NCI-H1092 (cell line): ENCODE measurements around the gene SP3.
A peak's percentile ranks its signal among the peaks of the same experiment; 100 is the strongest.

Experiments
- DNase-seq: peaks from one replicate; lab custom pipeline; 2025; lab: John Stamatoyannopoulos, UW

The SP3 gene

DNA sequence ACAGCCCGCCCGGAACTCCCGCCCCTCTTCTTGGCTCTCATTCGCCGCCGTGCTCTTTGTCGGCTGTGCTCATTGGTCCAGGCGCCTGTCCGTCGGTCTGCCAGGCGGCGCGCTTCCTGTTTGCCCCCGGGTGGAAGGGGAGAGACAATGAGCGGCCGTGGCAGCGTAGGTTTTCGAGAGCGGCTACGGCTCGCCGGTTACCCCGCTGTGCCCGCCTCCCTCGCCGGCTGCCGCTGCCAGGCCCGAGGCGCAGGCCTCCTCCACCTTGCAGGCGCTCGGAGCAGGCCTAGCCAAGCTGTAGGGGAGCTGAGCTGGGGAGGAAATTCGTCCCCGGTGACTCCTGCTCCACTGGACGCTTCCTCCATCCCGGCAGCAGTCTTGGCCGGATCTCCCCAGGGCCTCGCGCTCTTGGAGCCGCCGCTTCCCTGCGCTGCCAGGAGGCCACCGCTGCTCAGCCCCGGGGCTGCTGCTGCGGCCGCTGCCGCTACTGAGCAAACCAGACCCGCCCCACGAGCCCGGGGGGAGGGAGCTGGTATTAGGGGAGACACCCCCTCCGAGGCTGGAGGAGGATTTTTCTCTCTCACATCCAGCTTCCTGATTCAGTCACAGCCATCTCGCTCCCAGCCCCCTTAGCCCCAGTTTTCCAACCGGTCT, at the start of gene SP3:
SP3 (minus strand) TSS at position 2 of the 654 bp plus-strand sequence. CDS start 202 bp downstream, outside the sequence.
- peak; percentile 93 for DNase-seq

DNA sequence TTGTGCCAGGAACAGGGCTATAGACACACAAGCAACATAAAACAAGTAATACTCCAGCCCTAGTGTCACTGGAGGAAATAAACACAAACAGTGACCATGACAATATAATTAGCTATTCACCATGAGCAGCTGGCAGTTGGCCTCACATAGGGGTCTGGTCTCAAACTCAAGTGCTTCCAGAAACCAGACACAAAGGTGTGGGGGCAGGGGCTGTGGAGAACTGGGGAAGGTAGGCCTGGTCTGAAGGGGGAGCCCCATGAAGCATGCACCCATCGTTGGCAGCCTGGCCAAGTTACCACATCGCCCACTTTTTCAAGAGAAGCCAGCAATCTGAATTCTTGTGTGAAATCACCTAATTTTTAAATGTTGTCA, 49.5 kb upstream of the SP3 start:
- DNase-seq: peak; percentile 19

DNA sequence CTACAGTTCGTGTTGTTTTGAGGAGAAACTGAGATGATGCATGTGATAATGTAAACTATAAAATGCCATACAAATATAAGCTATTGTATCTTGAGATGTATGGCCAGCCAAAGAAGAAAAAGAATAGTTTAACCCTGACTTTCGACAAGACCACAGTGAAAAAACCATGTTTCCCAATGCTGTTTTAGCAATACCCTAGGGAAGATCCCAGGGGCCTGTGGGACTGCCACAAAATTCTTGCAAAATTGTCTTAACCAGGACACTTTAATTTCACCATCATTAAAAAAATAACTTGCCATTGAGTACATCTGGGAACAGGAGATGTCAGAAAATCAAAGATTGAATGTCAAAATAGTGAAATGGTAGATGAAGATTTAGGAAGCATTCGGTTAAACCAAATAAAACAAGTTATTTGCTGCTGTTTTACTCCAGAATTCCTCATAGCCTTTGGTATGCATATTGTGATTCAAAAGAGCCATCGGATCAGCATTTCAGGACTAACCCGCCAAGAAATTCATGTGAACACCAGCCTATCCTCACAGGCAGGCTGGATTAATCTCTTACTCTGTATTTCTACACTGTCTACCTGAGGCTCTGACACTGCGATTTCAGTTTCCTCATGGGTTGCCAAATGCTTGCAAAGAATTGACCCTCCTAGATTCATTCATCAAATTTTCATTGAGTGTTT, 49.0 kb upstream of the SP3 start:
- DNase-seq: no peak

DNA sequence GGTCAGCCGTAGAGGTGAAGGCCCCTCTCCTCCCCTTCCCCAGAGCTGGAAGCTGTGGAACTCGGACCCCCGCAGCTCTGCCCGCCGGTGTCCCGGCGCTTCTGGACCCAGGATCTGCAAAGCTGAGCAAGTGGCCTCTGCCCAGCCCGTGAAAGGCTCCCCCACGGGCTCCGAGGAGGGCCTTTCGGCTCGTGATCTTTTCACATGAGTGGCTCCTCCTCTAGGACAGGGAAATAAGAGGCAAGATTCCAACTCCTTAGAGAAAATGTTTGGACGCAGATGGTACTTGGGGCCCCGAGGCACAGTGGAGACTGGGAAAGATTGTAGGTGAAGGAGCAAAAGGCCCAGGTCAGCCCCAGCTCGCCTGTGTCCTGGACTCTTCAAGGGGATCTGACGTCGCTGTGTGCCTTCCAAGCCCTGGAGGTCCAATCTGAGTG, 48.2 kb upstream of the SP3 start:
- no peak for DNase-seq

DNA sequence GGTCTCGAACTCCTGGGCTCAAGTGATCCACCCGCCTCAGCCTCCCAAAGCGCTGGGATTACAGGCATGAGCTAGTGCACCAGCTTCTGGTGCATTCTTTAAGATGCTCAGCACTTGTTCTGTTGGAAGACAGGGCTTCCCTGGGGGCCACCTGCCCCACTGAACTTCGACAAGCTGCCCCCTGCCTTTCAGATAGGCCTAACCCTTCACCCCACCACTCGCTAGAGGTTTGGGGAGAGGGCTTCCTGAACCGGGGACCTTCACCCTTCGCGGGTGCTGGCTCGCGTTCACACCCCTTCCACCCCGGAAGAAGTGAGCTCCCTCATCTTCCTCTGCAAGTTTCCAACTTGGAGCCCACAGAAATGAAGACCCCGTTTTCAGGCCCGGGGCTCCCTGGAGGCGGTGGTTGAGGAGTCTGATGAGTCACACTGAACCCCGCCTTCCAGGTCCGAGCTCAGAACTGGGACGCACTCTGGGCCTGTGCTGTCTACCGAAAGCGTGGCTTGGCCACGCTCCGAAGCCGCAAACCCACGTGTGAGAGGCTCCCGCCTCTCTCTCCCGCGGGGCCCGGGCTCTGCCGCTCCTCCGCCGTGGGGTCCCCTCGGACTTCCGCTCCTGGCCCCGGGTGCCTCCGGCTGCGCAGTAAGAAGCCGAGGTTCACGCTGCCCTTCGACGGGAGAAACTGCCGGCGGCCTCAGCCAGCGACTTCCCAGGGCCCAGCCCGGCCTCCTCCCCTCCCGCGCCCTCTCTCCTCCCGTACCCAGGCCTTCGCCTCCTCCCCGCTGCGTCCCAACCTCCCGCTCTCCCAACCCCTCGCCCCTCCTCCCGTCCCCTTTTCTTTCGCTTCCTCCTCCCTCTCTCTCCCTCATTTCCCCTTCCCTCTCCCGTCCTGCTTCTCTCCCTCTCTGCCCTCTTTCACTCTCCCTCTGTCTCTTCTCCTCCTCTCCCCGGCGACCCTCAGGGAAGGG, 47.5 kb upstream of the SP3 start:
- no peak for DNase-seq

DNA sequence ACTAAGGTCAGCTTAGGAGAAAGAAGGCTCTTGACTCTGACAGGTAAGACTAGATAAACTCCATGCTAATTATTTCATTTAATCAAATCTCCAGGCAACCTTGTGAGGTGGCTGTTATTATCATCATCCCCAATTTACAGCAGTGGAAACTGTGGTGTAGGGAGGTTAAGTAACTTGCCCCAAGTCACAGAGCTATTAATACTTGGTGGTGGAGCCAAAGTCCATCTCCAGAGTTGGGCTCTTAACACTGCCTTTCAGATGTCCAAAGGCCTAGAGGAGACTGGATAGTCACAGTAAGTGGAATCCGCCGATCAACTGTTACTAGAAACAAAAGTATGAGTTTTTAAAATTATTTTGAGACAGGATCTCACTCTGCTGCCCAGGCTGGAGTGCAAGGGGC, 46.6 kb upstream of the SP3 start:
- DNase-seq: no peak

DNA sequence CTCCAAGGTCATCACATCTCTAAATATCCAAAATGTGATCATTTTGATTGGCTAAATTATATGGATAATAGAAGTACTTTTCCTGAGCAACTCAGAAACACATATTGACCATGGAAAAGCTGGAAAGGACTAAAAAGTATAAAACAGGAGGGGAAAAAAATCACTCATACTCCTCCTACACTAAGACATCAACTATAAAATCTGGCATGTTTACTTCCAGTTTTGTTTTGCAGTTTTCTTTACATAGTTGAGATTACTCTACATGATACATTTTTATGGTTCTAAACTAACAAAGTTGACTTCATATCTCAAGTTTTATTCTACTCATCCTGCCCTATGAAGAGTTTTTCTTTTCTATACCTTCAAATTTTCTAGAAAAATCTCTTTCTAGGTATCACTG, 46.0 kb upstream of the SP3 start:
- no peak for DNase-seq

DNA sequence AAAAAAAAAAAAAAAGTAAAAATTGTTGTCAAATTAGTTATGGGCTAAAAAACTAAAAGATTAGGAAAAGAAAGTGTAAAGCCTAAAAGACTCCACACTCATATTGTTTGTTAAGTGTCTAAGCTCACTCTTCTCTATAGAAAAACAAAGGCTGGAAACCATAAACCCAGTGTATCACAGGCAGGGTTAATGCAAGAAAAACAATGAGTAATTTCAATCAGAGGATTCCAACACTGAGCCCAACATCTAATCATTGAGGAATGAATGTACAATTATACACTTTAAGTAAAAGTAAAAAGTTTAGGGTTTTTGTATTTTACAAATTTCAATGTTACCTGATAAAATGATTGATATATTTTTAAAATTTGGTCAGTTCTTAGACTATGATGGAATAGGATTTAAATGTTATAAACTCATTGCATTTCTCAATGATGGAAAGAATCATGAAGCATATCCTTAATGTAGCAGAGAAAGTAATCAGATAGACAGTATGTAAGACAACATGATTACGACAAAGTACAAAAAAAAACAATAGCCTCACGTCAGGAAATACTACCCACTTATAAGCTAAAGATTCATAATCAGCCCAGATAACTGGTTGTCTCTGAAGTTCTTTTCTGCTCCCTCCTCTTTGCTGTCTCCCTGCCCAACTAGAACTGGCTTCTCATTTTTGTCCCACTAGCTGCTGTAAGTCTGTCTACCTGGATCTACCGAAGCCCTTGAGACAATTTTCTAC, 44.5 kb upstream of the SP3 start:
- no peak for DNase-seq

DNA sequence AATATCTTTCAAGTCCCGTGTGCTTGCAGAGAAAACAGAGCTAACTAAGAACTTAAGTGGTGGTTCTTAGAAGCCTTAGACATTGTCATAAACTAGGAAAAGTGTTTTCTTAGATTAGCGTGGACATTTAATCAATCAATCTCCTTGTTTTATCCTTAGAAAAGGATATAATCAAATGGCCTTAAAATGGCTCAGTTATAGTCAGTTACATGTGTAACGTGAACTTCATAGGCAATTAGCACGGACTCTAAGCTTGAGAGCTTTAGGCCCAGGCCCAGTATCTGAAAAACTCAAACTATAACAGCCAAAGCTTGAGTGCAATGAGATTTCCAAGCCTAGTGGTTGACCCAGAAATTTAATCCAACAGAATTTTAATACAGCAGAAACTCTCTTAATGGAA, 43.5 kb upstream of the SP3 start:
- no peak for DNase-seq

DNA sequence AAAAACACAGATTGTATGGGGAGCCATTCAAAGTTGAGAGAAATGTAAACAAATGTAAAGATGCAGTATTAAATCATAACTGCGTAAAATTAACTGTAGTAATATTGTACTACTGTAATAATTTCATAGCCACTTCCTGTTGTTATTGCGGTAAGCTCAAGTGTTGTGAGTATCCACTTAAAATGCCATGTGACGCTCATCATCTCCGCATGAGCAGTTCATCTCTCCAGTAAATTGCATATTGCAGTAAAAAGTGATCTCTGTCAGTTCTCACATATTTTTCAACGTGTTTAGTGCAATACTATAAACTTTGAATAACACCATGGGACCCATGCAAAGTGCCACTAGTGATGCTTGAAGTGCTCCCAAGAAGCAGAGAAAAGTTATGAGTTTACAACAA, 41.8 kb upstream of the SP3 start:
- DNase-seq: no peak

DNA sequence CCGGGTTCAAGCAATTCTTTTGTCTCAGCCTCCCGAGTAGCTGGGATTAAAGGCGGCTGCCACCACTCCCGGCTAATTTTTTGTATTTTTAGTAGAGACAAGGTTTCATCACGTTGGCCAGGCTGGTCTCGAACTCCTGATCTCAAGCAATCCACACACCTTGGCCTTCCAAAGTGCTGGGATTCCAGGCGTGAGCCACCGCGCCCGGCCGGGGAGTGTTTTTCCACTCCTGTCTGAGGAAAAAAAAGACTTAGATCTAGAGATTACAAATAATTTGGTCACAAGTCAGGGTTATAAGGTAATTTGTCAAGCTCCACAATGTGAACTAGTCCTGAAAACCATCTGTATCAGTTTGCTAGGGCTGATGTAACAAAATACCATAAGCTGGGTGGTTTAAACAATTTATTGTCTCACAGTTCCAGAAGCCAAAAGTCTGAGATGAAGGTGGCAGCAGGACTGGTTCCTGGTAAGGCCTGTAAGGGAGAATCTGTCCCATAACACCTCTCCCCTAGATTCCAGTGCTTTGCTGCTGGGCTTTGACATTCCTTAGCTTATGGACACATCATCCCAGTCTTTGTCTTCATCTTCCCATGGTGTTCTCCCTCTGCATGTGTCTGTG, 40.7 kb upstream of the SP3 start:
- DNase-seq: no peak

DNA sequence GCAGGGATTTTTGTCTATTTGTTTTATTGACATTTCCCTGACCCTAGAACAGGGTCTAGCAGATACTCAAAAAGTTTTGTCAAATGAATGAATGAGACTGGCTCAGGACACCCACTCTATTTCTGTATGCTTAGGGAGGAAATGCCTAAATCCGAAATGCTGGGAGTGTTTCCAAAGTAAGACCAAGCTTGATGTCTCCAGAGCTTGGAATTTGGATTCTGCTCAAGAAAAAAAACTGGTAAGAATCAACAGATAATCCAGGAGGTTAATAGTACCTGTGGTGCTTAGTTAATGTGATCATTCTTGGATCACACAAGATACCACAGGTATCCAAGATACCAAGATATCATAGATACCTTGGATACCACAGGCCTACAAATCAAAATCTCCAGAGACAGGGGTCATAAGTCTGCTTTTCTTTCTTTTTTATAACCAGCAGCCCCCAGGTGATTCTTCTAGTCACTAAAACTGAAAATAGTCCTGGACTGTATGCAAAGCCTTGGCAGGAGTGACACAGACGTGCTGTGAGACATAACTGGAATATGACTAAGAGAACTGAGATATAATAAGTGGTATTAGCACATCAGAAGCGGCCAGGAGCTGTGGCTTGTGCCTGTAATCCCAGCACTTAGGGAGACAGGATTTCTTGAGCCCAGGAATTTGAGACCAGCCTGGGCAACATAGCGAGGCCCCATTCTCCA, 39.9 kb upstream of the SP3 start:
- DNase-seq: no peak

DNA sequence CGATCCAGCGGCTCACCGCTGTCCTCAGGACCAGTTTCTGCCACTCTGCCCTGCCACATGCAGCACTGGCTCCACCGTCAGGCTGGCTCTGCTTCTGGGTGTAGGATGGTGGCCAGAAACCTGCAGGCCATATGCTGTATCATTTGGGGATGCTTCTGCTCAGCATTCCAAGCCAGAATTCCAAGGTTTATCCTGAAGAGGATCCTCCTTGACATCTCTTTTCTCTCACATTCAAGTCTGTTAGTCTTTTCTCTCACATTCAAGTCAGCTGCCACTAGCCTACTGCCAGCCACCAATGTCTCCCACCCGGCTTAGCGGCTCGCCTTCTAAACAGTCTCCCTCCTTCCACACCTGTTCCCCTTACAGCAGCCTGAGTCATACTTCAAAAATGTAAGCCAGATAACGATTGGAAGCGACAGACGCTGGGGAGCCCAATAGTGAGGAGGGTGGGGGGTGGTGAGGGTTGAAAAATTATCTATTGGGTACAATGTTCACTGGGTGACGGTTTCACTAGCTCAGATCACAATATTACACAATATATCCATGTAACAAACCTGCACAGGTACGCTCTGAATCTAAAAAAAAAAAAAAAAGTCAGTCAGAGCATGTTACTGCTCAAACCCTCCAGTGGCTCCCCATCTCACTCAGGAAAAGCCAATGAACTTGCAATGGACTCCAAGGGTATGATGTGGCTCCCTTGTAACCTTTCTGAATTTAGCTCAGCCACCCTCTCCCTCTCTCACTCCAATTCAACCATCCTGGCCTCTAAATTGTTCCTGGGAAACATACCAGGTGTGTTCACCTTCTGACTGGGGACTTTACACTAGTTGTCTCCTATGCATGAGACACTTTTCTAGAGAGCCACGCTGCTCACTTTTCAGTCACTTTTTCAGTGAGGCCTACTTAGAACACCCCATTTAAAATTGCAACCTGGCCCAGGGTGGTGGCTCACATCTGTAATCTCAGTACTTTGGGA, 38.8 kb upstream of the SP3 start:
- DNase-seq: no peak

DNA sequence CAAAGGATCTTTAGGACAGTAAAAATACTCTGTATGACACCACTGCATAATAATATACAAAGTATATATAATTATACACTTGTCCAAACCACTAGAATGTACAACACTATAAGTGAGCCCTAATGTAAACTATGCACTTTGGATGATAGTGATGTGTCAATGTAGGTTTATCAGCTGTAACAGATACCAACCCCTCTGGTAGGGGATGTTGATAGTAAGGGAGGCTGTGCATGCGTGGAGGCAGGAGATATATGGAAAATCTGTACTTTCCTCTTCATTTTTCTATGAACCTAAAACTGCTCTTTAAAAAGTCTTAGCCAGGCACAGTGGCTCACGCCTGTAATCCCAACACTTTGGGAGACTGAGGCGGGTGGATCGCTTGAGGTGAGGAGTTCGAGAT, 37.5 kb upstream of the SP3 start:
- no peak for DNase-seq

DNA sequence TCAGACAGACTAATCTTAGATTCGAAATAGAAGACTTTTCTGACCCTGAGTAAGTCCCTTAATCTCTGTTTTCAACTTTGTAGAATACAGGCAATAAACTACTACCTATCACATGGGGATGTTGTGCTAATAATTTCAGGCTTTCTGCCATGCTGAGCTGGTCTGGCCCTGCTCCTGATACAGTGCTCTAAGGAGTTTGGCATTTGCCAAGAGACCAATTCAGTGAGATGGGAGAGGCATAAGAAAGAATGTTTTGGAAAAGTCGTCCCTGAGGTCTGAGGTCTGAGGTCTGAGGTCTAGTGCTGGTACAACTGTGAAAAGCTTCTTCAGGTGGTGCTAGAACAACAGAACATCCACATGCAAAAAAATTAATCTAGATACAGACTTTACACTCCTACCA, 35.9 kb upstream of the SP3 start:
- DNase-seq: no peak

DNA sequence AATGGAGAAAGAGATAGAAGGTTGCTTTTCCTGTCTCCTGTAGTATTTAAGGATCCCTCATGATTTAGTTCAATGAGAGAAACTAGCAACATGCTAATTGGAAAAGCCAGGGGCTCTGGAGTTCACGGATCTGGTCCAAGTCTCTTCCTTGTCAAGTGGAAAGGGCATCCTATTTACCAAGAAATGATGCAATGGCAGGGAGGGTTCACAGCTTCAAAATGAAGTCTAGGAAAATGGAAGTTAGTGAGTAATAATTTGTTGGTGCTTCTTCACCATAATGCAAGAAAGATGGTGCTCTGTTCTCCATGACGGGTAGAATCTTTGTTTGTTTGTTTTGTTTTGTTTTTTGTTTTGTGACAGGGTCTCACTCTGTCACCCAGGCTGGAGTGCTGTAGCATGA, 34.6 kb upstream of the SP3 start:
- no peak for DNase-seq

DNA sequence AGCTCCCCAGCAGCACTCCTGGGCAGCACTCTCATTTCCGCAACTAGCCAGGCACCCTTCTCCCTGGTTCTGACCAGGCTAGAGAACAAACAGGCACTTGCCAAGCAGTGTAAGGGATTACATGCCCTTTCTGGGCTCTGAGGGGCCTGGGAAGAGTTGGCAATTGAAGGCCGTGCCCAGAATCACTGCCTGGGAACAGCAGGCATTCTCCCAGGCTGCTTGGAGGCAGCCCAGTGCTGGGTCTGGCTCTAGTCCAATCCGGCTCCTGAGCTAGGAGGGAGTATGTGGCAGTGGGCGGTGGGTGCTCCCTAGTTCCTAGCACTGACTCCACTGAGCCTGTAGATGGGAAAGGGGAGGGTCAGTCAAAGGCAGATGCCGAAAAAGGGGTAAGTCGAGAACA, 34.1 kb upstream of the SP3 start:
- DNase-seq: no peak

DNA sequence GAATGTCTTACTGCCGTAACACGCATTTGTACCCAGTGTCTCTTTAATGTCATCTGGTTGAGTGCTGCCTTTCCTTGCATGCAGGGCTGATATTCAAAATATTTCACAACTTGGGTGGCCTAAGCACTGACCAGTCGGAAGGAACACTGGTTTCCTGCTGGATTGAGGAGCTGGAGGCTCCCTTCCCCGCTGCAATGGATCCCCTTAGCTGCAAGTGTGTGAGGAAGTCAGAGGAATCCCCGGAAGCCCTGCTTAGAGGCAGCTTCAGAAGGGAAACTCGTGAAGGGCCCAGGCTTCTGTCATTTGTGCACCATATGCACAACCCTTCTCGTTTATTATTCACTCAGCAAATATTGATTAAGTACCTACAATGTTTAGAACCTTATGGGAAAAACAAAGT, 33.2 kb upstream of the SP3 start:
- no peak for DNase-seq

DNA sequence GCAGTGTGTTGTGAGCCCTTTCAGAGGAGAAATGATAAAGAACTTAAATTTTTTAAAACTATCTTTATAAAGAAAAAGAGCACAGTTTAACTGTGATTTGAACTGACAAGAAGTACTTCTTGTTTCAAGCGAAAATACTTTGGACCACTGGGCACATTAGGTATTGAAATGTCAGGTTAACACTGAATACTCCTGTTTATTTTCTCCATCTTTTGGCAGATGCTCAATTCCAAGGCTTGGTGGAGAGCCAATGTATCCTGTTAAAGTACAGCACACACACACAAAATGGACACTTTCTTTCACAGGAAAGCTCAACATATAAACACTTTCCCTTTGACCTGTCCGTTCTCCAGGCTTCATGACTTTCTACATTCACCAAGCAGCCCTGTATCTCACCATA, 32.6 kb upstream of the SP3 start:
- no peak for DNase-seq

DNA sequence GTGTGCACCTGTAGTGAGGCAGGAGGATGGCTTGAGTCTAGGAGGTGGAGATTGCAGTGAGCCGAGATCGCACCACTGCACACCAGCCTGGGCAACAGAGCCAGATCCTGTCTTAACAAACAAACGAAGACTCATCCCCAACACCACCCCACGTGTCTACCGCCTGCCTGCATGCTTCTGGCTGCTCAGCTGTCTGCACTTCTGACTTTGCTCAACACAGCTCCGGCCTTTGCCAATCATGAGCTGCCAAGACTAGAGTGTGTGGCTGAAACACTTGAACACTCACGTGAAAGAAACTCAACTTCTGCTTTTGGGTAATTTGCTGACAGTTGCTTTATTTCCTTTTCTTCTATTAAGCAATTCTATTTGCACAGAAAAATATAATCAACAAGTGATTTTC, 32.1 kb upstream of the SP3 start:
- DNase-seq: no peak
